Measurements from ENCODE around the gene ARMC2.

DNA sequence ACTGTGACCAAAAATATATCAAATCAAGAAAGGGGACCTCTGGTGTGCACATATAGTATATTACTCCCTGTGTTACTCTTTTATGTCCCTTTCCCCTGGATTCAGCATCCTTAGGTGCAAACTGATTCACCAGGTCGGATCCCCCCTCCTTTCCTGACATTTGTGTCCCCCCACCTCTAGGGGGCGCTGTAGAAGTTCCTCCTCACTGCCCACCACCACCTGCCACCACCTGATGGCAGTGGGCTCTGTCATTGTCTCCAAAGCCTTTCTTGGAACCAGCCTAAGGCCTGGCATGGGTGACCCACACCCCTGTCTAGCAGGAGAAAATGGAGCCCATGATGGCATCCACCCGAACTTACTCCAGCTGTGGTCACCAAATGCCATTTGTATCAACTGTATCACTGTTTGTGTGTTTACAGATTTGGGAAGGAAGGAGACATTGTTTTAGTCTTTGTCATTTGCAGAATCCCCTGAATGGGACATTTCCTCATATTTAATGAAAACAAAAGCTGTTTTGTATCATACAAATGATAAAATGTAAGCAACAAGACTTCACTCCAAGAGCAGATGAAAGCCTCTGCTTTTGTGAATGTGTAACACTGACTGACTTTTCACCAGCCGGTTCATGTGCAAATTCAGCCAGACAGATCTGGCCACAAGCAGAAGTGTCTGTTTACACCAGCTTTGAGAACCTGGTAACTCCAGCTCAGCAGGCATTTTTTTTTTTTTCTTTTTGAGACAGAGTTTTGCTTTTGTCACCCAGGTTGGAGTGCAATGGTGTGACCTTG is 66.2 kb downstream of the ARMC2 start:
- TF ChIP-seq CTCF (IDR thresholded peaks at IDR 0.05; ENCODE audit: low read length) (peak; percentile 96), EZH2 (IDR thresholded peaks at IDR 0.05; ENCODE audit: borderline replicate concordance, low read length) (no peak)

Data from OCI-LY1 (cell line).